ENCODE data around the gene TOB2. TPM values are rescaled to one million over a fixed set of nuclear protein-coding genes. Genes with fewer than 3 reads are reported as not detected.
A peak's percentile ranks its signal among the peaks of the same experiment; 100 is the strongest.
"Not testable (repeated sequence)": the region's sequence is repeated elsewhere in the genome, so short reads cannot be mapped to it uniquely, and the experiment has no call there.

TOB2 gene
- total RNA-seq, 1 donor = 29.0 TPM

- Histone ChIP-seq H3K4me3 (ENCODE audit: insufficient read depth, low read length) (no peak overlapping the region), H2AFZ (ENCODE audit: low read length) (no peak overlapping the region)
These were observed 41.0 kb downstream of the TOB2 start for GRCh38 chr22:41405588-41405987.

DNA sequence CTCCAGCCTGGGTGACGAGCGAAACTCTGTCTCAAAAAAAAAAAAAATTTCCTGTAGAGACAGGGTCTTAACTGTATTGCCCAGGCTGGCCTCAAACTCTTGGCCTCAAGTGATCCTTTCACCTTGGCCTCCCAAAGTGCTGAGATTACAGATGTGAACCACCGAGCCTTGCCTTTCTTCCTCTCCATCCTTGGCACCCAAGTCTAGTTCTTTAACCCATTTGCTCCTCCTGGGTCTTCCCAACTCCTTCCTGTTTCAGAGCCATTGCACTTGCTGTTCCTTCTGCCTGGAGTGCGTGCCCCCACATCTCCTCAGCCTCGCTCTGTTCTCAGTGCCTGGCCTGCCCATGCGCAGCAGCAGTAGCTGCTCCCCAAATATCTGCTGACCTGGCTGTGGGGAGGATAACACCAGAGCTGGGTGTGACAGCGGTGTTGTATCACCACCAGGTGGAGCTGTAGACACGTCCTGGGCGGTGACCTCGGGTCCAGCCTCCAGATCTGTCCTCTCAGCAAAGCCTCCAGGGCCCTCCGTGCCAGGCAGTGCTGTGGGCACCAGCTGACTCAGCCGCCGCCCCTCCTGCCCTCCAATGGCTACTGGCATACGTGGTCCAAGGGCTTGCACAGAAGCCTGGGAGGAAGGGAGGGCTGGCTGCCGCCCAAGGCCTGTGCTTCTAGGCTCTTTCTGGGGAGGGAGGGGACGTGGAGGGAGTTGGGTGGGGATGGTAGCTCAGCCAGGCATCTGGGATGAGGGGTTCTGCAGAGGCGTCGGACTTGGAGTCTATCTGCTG lies 42.9 kb downstream of the TOB2 start:
- no peaks in the 10 kb centered on the region for H3K27me3 ChIP-seq (ENCODE audit: insufficient read depth, low read length)
- no peaks in the 10 kb centered on the region for H4K20me1 ChIP-seq (ENCODE audit: insufficient read depth, low read length)
- peak overlapping the region; percentile 29 for H3K4me2 ChIP-seq (ENCODE audit: insufficient read depth, low read length)
- no peak overlapping the region for H3K4me3 ChIP-seq (ENCODE audit: insufficient read depth, low read length)
- TF ChIP-seq, protein P1, sequence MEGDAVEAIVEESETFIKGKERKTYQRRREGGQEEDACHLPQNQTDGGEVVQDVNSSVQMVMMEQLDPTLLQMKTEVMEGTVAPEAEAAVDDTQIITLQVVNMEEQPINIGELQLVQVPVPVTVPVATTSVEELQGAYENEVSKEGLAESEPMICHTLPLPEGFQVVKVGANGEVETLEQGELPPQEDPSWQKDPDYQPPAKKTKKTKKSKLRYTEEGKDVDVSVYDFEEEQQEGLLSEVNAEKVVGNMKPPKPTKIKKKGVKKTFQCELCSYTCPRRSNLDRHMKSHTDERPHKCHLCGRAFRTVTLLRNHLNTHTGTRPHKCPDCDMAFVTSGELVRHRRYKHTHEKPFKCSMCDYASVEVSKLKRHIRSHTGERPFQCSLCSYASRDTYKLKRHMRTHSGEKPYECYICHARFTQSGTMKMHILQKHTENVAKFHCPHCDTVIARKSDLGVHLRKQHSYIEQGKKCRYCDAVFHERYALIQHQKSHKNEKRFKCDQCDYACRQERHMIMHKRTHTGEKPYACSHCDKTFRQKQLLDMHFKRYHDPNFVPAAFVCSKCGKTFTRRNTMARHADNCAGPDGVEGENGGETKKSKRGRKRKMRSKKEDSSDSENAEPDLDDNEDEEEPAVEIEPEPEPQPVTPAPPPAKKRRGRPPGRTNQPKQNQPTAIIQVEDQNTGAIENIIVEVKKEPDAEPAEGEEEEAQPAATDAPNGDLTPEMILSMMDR (IDR thresholded peaks at IDR 0.05; ENCODE audit: extremely low read depth, low read depth, low read length) = peak; percentile 97
- no peak overlapping the region for H3K27ac ChIP-seq (ENCODE audit: low read depth, low read length)
- no peaks in the 10 kb centered on the region for H3K9me3 ChIP-seq (ENCODE audit: low read depth, low read length)
- peak; percentile 100 for DNase-seq (ENCODE audit: insufficient read length, low spot score, missing footprints)
- H3K79me2 ChIP-seq (ENCODE audit: insufficient read depth, low read length) = no peaks in the 10 kb centered on the region
- H3K4me1 ChIP-seq (ENCODE audit: insufficient read depth, low read length) = peaks cover 11% of the 10 kb centered on the region
- H3K36me3 ChIP-seq (ENCODE audit: insufficient read depth, low read length) = no peaks in the 10 kb centered on the region
- peak overlapping the region; percentile 61 for H2AFZ ChIP-seq (ENCODE audit: low read length)

More at GRCh38 chr22:41405588-41405987, 41.0 kb downstream of the TOB2 start:
- H3K27ac ChIP-seq (ENCODE audit: low read depth, low read length) = no peak overlapping the region
- no peaks in the 10 kb centered on the region for H3K9me3 ChIP-seq (ENCODE audit: low read depth, low read length)
- H3K4me1 ChIP-seq (ENCODE audit: insufficient read depth, low read length) = peaks cover 11% of the 10 kb centered on the region
- no peaks in the 10 kb centered on the region for H4K20me1 ChIP-seq (ENCODE audit: insufficient read depth, low read length)
- H3K36me3 ChIP-seq (ENCODE audit: insufficient read depth, low read length) = no peaks in the 10 kb centered on the region
- TF ChIP-seq, protein P1 (IDR thresholded peaks at IDR 0.05; ENCODE audit: extremely low read depth, low read depth, low read length) = no peak
- DNase-seq (ENCODE audit: insufficient read length, low spot score, missing footprints) = no peak
- H3K79me2 ChIP-seq (ENCODE audit: insufficient read depth, low read length) = no peaks in the 10 kb centered on the region
- H3K27me3 ChIP-seq (ENCODE audit: insufficient read depth, low read length) = no peaks in the 10 kb centered on the region
- no peak overlapping the region for H3K4me2 ChIP-seq (ENCODE audit: insufficient read depth, low read length)

DNA sequence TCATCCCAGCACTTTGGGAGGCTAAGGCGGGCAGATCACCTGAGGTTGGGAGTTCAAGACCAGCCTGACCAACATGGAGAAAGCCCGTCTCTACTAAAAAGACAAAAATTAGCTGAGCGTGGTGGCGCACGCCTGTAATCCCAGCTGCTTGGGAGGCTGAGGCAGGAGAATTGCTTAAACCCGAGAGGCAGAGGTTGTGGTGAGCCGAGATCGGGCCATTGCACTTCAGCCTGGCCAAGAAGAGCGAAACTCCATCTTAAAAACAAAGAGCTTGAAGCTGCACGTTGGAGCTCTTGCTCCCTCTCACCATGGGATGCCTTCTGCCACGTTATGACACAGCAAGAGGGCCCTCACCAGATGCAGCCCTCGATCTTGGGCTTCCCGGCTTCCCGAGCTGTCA lies 43.8 kb downstream of the TOB2 start:
- H3K27ac ChIP-seq (ENCODE audit: low read depth, low read length); H2AFZ ChIP-seq (ENCODE audit: low read length): not testable (repeated sequence)

GRCh38 chr22:41401781-41402648 lies 44.6 kb downstream of the TOB2 start:
- no peaks in the 10 kb centered on the region for H4K20me1 ChIP-seq (ENCODE audit: insufficient read depth, low read length)
- DNase-seq (ENCODE audit: insufficient read length, low spot score, missing footprints) = peak; percentile 94
- no peaks in the 10 kb centered on the region for H3K9me3 ChIP-seq (ENCODE audit: low read depth, low read length)
- peak overlapping the region; percentile 58 for H3K27ac ChIP-seq (ENCODE audit: low read depth, low read length)
- peak overlapping the region; percentile 88 for H2AFZ ChIP-seq (ENCODE audit: low read length)
- peak overlapping the region; percentile 20 for H3K4me3 ChIP-seq (ENCODE audit: insufficient read depth, low read length)
- H3K36me3 ChIP-seq (ENCODE audit: insufficient read depth, low read length) = peaks cover under 1% of the 10 kb centered on the region
- peaks cover 11% of the 10 kb centered on the region for H3K4me1 ChIP-seq (ENCODE audit: insufficient read depth, low read length)
- TF ChIP-seq, protein P1 (IDR thresholded peaks at IDR 0.05; ENCODE audit: extremely low read depth, low read depth, low read length) = no peak
- no peaks in the 10 kb centered on the region for H3K79me2 ChIP-seq (ENCODE audit: insufficient read depth, low read length)
- H3K4me2 ChIP-seq (ENCODE audit: insufficient read depth, low read length) = peak overlapping the region; percentile 62
- H3K27me3 ChIP-seq (ENCODE audit: insufficient read depth, low read length) = no peaks in the 10 kb centered on the region

More for the DNA sequence above, 43.8 kb downstream of the TOB2 start:
- not testable (repeated sequence) for H3K4me3 ChIP-seq (ENCODE audit: insufficient read depth, low read length); H4K20me1 ChIP-seq (ENCODE audit: insufficient read depth, low read length); H3K27me3 ChIP-seq (ENCODE audit: insufficient read depth, low read length); H3K36me3 ChIP-seq (ENCODE audit: insufficient read depth, low read length); H3K79me2 ChIP-seq (ENCODE audit: insufficient read depth, low read length); DNase-seq (ENCODE audit: insufficient read length, low spot score, missing footprints); H3K4me2 ChIP-seq (ENCODE audit: insufficient read depth, low read length); H3K9me3 ChIP-seq (ENCODE audit: low read depth, low read length)
- peaks cover 11% of the 10 kb centered on the region for H3K4me1 ChIP-seq (ENCODE audit: insufficient read depth, low read length)
